GM19023 (cell line): ENCODE measurements around the gene TMEM106C.

Experiments
- ATAC-seq: cut with Tn5 transposase; IDR thresholded peaks from one replicate; pipeline ENCODE4 v1.9.1; 2021; ENCODE audit warnings: mild to moderate bottlenecking, moderate library complexity; ENCODE audit not compliant: unreplicated experiment

TMEM106C gene, protein sequence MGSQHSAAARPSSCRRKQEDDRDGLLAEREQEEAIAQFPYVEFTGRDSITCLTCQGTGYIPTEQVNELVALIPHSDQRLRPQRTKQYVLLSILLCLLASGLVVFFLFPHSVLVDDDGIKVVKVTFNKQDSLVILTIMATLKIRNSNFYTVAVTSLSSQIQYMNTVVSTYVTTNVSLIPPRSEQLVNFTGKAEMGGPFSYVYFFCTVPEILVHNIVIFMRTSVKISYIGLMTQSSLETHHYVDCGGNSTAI

GRCh38 chr12:47963340-47964040 is at the start of gene TMEM106C:
TMEM106C (plus strand) TSS chr12:47963596; CDS start chr12:47964237, 641 bp downstream.
- ATAC-seq = peak; percentile 93

GRCh38 chr12:47920913-47921312 is 42.5 kb upstream of the TMEM106C start:
- ATAC-seq = no peak

GRCh38 chr12:47921907-47922306 is 41.5 kb upstream of the TMEM106C start:
- ATAC-seq = no peak

DNA sequence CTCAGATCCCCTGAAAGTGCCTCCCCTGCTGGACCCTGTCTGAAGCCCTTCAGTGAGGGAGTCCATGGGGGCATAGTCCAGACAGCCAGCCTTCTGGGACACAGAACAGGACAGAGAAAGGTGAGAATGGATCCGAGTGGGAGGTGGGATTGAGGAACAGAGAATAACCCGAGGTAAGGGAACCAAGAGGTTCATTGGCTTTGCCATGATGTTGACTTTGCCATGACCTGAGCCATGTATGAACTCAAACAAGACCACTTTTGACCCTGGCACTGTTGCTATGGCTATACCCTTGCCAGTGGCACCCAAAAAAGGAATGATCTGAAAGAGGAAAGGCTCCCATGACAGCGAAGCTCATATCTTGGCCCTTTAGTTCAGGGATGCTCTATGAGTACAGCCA is 36.0 kb upstream of the TMEM106C start:
- no peak for ATAC-seq

DNA sequence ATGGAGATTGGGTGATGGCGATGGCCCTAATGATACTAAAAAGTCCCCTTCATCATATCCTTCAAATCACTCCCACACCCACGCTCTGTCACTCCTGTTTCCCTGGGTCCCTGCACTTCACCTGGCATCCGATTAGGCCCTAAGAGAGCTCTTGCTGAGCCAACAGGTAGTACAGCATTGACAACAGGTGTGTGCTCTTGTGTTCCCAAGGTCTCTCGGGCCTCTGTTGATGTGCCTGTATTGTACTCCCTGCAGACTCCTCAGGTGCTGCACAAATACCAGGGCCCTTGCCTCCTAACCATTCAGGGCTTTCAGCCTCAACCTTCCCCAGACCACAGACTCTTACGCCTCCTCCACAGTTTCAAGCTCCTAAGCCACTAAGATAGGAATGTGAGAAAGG is 32.8 kb upstream of the TMEM106C start:
- ATAC-seq = no peak

- ATAC-seq = no peak
These were observed 32.2 kb upstream of the TMEM106C start for GRCh38 chr12:47931187-47931586.

DNA sequence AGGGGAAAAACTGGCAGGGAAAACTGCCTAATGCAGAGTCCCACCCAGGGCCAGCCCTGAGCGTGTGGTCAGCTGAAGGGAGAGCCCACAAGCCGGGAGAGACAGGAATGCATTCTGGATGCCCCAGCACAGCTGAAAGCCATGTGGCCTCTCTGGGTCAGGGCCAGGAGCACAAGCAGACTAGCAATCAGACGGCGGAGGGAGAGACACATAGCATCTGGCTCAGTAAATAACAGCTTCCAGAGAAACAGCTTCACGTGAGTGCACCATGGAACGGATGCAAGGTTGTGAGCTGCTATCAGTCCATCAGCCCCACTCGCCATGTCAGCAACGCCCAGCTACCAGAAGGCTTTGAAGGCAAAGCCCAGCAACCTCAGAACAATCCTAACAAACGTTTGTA is 28.2 kb upstream of the TMEM106C start:
- no peak for ATAC-seq

DNA sequence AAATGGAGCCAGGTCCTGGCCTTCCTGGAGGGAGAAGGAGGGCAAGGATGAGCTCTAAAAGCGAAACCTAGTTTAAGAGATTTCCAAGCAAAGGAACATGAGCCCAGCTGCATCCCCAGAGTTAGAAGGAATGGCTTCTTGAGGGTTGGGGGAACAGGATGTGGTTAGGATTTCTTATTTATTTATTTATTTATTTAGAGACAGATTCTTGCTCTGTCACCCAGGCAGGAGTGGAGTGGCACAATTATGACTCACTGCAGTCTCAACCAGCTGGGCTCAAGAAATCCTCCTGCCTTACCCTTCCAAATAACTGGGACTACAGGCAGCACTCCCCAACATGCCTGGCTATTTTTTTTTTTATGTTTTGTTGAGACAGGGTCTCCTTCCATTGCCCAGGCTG is 25.3 kb upstream of the TMEM106C start:
- no peak for ATAC-seq

DNA sequence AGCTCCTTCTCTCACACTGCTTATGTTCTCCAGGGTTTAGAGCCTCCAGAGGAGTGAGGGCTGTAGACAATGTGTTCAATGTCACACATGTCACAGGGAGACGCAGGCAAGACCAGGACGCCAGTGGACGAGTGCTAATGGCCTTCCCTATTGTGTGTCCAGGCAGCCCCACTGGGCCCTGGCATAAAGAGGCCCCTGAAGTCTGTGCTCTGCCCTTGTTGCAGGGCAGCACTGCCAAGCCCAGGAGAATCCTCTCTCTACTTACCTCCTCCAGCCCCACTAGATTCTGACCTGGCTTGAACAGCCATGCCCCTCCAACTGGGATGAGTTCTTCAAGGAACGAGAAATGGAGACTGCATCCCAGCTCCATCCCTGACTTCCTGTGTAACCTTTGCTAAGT is 24.8 kb upstream of the TMEM106C start:
- ATAC-seq = no peak

DNA sequence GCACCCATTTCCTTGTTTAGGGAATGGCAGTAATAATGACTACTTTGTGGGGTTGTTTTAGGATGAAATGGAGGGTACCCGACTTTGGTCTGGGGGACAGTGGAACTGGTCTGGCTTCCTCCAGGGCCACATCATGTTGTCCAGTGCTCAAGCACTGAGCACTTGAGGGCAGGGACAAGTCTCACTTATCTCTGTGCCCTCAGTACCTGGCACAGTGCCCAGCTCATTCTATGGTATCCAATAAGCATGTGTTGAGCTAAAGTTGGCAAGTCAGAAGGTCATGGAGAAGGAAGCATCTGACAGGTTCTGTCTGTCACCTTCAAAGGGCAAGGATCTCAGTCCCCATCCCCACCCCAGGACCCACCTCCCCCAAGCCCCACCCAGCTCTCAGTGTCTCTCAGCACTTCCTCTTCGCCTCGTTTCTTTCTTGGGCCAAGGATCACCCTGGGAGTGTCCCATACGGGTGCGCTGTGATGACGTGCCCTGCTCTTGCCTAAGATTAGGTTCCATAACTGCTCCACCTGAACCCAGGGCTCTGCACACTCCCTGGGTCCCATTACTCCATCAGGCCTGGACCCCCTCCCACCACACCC is 24.3 kb upstream of the TMEM106C start:
- no peak for ATAC-seq

- no peak for ATAC-seq
These were observed 22.5 kb upstream of the TMEM106C start for GRCh38 chr12:47940773-47941474.

GRCh38 chr12:47941475-47941780 is 22.0 kb upstream of the TMEM106C start:
- ATAC-seq = no peak

- no peak for ATAC-seq
These were observed 21.4 kb upstream of the TMEM106C start for GRCh38 chr12:47941871-47942613.

DNA sequence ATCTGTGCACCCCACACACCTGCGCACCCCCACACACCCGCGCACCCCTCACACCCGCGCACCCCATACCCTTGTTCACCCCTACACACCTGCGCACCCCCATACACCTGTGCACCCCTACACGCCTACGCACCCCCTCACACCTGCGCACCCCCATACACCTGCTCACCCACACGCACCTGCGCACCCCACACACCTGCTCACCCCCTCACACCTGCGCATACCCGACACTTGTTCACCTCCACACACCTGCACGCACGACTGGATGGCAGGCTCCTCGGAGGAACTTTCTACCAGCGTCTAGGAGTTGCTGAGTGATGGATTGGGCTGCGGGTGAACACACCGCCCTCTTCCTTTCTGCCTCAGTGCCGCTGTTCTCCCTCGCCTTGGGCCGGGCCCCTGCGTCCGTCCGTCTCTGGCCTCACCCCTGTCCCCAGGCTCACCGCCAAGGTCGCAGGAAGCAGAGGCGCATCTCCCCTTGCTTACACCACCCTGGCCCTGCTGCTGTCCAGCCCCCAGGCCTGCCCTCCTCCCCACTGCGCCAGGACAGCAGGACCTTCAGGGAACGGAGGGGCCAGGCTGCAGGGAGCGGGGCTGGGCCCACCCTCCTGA is 20.7 kb upstream of the TMEM106C start:
- no peak for ATAC-seq

DNA sequence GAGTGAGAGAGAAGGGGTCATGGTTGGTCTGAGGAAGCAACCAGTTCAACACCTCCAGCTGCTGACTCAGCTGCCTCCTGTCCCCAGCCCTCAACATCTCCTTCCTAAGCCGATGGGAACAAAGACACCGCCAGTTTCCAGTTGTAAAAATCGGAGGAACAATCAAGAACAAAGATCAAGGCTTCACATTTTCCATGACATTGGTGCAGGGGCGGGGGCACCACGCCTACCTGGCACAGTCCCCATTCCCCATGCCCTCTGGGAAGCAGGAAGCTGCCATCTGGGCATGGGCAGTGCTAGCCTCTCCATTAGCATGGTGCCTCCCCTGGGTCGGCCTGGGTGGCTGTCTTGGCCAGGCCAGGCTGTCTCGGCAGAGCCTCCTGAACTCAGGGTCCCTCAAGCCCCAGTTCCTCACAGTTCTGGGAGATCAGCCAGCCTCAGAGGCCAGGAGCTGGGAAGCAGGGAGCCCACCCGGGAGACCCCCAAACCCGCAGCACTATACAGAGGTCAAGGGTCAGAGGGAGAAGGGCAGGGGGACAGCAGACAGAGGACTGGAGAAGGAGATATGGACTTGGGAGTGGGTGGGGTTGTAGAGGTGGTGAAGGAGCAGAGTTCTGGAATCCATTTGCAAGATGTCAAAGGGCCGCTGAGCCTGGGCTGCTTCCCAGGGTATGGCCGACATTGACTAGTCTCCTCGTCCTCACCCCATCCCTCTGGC is 19.6 kb upstream of the TMEM106C start:
- ATAC-seq = no peak

DNA sequence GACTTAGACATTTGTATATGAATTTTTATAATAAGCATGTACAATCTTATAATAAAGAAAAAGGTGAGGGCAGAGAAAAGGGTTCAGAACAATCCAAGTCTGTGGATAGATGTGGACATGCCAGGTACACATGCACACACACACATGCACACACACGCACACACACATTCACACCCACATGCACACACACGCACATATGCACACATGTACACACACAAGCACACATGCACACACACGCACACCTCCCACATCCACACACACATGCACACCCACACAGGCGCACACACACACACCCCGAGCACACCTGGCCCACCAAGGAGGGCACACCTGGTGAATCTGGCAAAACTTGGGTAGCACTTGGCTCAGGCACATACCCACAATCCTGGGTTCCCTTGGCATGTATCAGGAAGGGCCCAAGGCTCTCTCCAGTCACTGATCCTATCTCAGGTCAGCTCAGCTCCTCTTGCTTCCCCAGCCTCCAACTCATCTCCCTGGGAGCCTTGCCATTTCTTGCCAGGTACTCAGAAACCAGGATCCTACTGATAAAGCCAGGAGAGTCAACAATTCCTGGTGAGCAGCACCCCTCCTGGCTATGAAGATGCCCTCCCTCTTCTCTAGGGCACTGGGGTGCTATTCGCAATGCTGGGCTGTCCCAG is 18.6 kb upstream of the TMEM106C start:
- ATAC-seq = no peak

- no peak for ATAC-seq
These were observed 18.1 kb upstream of the TMEM106C start for GRCh38 chr12:47945341-47945728.

DNA sequence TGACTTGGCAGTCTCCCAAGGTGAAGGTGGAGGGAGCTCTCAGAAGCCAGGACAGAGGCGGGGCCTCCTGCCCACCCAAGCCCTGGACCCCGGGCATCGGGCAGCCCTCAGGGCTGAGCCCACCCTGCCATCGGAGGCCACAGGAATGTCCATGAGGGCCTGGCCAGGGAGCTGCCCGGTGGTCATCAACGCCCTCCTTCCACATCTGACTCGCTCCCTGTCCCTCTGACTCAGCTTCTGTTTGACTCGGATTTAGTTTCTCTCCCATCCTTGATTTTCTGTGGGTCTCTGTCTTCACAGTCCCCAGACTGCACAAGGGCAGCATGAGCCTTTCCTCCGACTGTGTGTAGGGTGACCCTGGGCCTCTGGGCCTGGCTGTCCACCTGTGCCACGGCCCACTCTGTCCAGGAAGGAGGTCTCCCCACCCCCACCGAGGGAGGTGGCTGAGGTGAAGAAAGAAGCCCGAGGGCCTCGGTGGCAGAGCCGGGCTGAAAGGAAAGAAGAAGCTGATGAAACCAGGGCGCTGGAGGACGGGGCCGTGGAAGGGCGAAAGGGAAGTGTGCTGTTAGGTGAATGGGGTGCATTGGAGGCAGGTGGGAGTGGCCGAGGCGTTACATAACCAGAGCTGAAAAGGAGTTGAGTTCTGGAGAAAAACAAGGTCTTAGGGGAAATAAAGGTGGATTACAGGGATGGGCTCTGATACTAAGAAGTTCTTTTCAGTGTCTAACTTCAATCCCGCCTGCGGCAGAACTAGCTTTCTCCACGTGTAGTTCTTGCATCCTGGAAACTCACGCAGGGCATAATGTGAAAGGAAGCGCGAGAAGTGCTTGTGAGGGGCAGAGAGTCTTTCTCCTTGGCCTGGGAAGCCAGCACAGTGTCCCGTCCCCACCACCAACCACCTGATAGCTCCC is 16.7 kb upstream of the TMEM106C start:
- no peak for ATAC-seq

- ATAC-seq = no peak
These were observed 16.1 kb upstream of the TMEM106C start for GRCh38 chr12:47947341-47947740.
